Osteocyte (in vitro differentiated cells): ENCODE results near the gene KCNN3. TPM values are rescaled to one million over a fixed set of nuclear protein-coding genes. Genes with fewer than 3 reads are reported as not detected.

Experiments
- DNase-seq: peaks from one replicate; pipeline ENCODE4 v3.0.0; 2021; ENCODE audit warnings: mixed read lengths; ENCODE audit not compliant: unreplicated experiment; ENCODE audit errors: extremely low spot score
- H3K27ac Mint-ChIP-seq: one replicate; pipeline ENCODE4 v1.8.0; 2021; ENCODE audit warnings: mild to moderate bottlenecking, mixed read lengths; ENCODE audit not compliant: unreplicated experiment
- H3K27me3 Mint-ChIP-seq: one replicate; pipeline ENCODE4 v1.8.0; 2021; ENCODE audit warnings: mixed read lengths; ENCODE audit not compliant: unreplicated experiment
- H3K36me3 Mint-ChIP-seq: one replicate; pipeline ENCODE4 v1.8.0; 2021; ENCODE audit warnings: mixed read lengths; ENCODE audit not compliant: unreplicated experiment
- H3K4me1 Mint-ChIP-seq: one replicate; pipeline ENCODE4 v1.8.0; 2021; ENCODE audit warnings: mixed read lengths; ENCODE audit not compliant: unreplicated experiment
- H3K4me3 Mint-ChIP-seq: one replicate; pipeline ENCODE4 v1.8.0; 2021; ENCODE audit warnings: mild to moderate bottlenecking, moderate library complexity, mixed read lengths; ENCODE audit not compliant: unreplicated experiment
- H3K9me3 Mint-ChIP-seq: one replicate; pipeline ENCODE4 v1.8.0; 2021; ENCODE audit warnings: mixed read lengths; ENCODE audit not compliant: unreplicated experiment
- total RNA-seq: library from RNA; stranded (reverse); gene quantifications from 2 replicates; pipeline ENCODE4 v1.2.1, GENCODE V29; 2021
- TF ChIP-seq, protein P1 (sequence below): fragments of 200-600 bp; sonication (generic); IDR thresholded peaks from 2 replicates; pipeline ENCODE4 v1.5.0; 2021; ENCODE audit warnings: antibody characterized with exemption, mild to moderate bottlenecking, moderate library complexity

The KCNN3 gene
- total RNA-seq, 1 donor from 2014 or later, result 0.16 TPM

DNA sequence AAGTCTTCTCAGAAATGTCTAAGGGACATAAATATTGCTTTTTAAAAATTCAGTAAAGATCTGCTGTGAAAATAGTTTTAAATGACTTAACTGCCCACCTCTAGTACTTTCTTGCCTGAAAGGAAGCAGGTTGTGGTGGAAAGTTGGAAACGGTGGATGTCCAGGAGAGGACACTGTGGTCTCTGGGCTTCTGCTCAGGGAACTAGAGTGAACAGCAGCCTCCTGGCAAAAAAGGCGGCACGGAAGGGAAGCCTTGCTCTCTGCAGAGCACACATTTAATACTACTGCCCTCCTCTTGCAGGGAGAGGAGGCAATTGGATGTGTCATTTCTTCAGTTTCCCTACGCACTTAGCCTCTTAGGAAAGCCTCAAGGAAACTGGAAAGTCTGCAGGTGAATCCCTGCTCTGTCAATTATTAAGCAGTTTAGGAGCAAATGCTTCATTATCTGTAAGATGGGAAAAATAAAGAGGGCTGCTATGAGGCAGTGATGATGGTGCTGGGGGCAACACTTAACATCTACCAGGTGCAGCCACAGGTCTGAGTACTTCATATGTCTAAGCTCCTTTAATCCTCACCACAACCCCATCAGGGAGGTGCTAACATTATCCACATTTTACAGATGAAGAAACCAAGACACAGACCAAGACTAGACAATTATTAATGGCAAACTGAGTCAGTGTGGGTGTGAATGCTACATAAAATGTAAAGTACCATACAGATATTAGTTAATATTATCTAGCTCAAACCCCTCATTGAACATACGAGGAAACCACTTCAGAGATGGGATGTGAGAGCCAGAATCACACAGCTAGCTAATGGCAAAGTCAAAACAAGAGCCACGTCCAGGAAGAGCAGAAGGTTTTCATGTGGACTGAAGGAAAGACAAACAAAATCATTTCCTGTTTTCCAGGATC lies 153.2 kb downstream of the KCNN3 start:
- H3K4me1 Mint-ChIP-seq, result no peaks in the 10 kb centered on the region

DNA sequence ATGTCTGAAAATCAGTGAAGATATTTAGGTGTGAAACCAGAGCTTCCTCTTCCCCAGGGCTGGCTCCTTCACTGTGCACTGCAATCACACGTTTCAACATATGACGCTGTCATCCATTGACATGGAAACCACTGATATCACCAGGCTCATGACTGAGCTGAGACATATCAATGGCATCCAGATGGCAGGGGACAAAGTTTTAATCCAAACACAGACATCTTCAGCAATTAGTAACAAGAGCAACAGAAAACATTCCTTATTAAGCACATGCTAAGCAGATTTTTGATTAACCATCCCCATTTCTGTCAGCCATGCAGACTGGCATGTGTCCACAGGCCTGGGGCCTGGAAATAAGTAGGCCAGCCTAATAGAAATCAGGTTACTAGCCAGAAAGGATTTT lies 154.1 kb downstream of the KCNN3 start:
- TF ChIP-seq, protein P1, sequence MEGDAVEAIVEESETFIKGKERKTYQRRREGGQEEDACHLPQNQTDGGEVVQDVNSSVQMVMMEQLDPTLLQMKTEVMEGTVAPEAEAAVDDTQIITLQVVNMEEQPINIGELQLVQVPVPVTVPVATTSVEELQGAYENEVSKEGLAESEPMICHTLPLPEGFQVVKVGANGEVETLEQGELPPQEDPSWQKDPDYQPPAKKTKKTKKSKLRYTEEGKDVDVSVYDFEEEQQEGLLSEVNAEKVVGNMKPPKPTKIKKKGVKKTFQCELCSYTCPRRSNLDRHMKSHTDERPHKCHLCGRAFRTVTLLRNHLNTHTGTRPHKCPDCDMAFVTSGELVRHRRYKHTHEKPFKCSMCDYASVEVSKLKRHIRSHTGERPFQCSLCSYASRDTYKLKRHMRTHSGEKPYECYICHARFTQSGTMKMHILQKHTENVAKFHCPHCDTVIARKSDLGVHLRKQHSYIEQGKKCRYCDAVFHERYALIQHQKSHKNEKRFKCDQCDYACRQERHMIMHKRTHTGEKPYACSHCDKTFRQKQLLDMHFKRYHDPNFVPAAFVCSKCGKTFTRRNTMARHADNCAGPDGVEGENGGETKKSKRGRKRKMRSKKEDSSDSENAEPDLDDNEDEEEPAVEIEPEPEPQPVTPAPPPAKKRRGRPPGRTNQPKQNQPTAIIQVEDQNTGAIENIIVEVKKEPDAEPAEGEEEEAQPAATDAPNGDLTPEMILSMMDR, result no peak
- Mint-ChIP-seq H3K9me3 (no peaks in the 10 kb centered on the region), H3K4me3 (no peak overlapping the region), H3K27me3 (peaks cover 26% of the 10 kb centered on the region), H3K36me3 (no peaks in the 10 kb centered on the region), H3K4me1 (no peaks in the 10 kb centered on the region), H3K27ac (no peak overlapping the region)
- DNase-seq, result no peak

More for the DNA sequence above, 153.2 kb downstream of the KCNN3 start:
- Mint-ChIP-seq H3K27me3 (peaks cover 24% of the 10 kb centered on the region), H3K4me3 (no peak overlapping the region), H3K36me3 (no peaks in the 10 kb centered on the region), H3K27ac (no peak overlapping the region), H3K9me3 (no peaks in the 10 kb centered on the region)
- no peak for DNase-seq
- TF ChIP-seq, protein P1, result no peak

DNA sequence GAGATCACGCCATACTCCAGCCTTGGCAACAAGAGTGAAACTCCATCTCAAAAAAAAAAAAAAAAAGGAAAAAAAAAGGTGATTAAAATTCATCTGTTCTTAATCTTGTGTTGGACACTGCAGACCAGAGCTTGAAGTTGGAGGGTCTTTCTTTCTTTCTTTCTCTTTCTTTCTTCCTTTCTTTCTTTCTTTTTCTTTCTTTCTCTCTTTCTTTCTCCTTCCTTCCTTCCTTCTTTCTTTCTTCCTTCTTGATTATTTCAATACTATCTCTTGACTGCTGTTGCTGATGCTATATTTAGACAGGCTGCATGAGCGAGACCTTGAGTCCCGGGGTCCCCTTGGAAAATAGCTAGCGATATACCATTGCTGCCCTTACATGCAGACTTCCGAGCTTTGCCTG lies 154.7 kb downstream of the KCNN3 start:
- Mint-ChIP-seq H3K27ac (no peak overlapping the region), H3K36me3 (no peaks in the 10 kb centered on the region), H3K27me3 (peaks cover 26% of the 10 kb centered on the region), H3K9me3 (no peaks in the 10 kb centered on the region), H3K4me3 (no peak overlapping the region), H3K4me1 (no peaks in the 10 kb centered on the region)
- TF ChIP-seq, protein P1, result no peak
- DNase-seq, result no peak

DNA sequence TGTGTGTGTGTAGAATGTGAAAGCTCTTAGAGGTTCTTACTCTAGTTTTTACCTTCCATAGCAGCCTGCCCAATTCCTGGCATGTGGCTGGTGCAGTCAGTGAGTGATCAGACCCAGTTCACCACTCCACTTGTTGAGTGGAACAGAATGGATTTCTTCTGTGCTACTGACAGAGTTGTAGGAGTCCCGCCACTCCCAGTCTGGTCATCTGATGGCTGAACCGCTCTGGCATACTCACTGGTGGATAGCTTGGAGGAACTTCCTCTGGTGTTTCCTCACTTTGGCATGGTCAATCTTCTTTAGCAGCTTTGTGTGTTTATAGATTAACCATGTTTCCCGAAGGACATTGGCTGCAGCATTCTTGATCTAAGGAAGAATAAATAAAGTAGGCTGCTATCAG lies 155.4 kb downstream of the KCNN3 start:
- Mint-ChIP-seq H3K4me3 (no peak overlapping the region), H3K36me3 (no peaks in the 10 kb centered on the region), H3K27ac (no peak overlapping the region), H3K9me3 (no peaks in the 10 kb centered on the region), H3K4me1 (no peaks in the 10 kb centered on the region), H3K27me3 (peaks cover 31% of the 10 kb centered on the region)
- DNase-seq, result no peak
- TF ChIP-seq, protein P1, result no peak

DNA sequence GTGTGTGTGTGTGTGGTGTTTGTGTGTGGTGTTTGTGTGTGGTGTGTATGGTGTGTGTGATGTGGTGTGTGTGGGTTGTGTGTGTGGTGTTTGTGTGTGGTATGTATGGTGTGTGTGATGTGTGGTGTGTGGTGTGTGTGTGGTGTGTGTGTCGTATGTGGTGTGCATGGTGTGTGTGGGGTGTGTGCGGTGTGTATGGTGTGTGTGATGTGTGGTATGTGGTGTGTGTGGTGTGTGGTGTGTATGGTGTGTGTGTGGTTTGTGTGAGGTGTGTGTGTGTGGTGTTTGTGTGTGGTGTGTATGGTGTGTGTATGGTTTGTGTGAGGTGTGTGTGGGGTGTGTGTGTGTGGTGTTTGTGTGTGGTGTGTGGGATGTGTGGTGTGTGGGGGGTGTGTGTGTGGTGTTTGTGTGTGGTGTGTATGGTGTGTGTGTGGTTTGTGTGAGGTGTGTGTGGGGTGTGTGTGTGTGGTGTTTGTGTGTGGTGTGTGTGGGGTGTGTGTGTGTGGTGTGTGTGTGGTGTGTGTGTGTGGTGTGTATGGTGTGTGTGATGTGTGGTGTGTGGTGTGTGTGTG lies 155.9 kb downstream of the KCNN3 start:
- Mint-ChIP-seq H3K27me3 (peaks cover 34% of the 10 kb centered on the region), H3K4me1 (no peaks in the 10 kb centered on the region), H3K27ac (no peak overlapping the region), H3K9me3 (no peaks in the 10 kb centered on the region), H3K4me3 (no peak overlapping the region), H3K36me3 (no peaks in the 10 kb centered on the region)
- TF ChIP-seq, protein P1, result no peak
- no peak for DNase-seq
